Neural cell (in vitro differentiated cells): ENCODE measurements around the gene FBXL15. TPM values are rescaled to one million over a fixed set of nuclear protein-coding genes. Genes with fewer than 3 reads are reported as not detected.

Source experiments
- H2AFZ ChIP-seq: fragments of 200-600, 300-800 bp; sonication (generic), shearing (Covaris generic); 2 replicates; pipeline ENCODE4 v1.6.0; 2014; ENCODE audit warnings: low read depth, mild to moderate bottlenecking, antibody characterized with exemption, low read length, moderate library complexity
- H3F3A ChIP-seq: fragments of 200-600 bp; shearing (Covaris generic); 2 replicates; pipeline ENCODE4 v1.6.1; 2016; ENCODE audit warnings: mild to moderate bottlenecking, moderate library complexity, mixed read lengths, antibody characterized with exemption, low read length; ENCODE audit not compliant: insufficient read depth, poor library complexity, severe bottlenecking
- H3K27ac ChIP-seq: fragments of 200-600, 300-800 bp; sonication (generic), shearing (Covaris generic); 2 replicates; pipeline ENCODE4 v1.5.1; 2014; ENCODE audit warnings: mild to moderate bottlenecking, low read length, moderate library complexity
- H3K27me3 ChIP-seq: fragments of 300-800, 200-600 bp; sonication (generic), shearing (Covaris generic); 2 replicates; pipeline ENCODE4 v1.6.0; 2014; ENCODE audit warnings: mild to moderate bottlenecking, low read depth, low read length, moderate library complexity; ENCODE audit not compliant: insufficient read depth
- H3K36me3 ChIP-seq: fragments of 300-800, 200-600 bp; sonication (generic), shearing (Covaris generic); 2 replicates; pipeline ENCODE4 v1.5.1; 2014; ENCODE audit warnings: mild to moderate bottlenecking, antibody characterized with exemption, low read length, moderate library complexity; ENCODE audit not compliant: insufficient read depth
- H3K4me2 ChIP-seq: fragments of 300-800, 200-600 bp; sonication (generic), shearing (Covaris generic); 2 replicates; pipeline ENCODE4 v1.6.0; 2014; ENCODE audit warnings: mild to moderate bottlenecking, low read length
- H3K4me3 ChIP-seq: fragments of 300-800, 200-600 bp; sonication (generic), shearing (Covaris generic); 2 replicates; pipeline ENCODE4 v1.5.1; 2014; ENCODE audit warnings: mild to moderate bottlenecking, low read length, moderate library complexity
- H3K79me2 ChIP-seq: fragments of 200-600 bp; shearing (Covaris generic); replicated peaks from 2 replicates; pipeline ENCODE4 v1.6.0; 2014; ENCODE audit warnings: mild to moderate bottlenecking, low read length, moderate library complexity; ENCODE audit not compliant: insufficient read depth
- H3K9ac ChIP-seq: fragments of 300-800, 200-600 bp; sonication (generic), shearing (Covaris generic); 2 replicates; pipeline ENCODE4 v1.6.1; 2016; ENCODE audit warnings: mild to moderate bottlenecking, low read length, mixed read lengths
- H3K9me2 ChIP-seq: fragments of 200-600 bp; shearing (Covaris generic); 2 replicates; pipeline ENCODE4 v1.6.1; 2016; ENCODE audit warnings: mild to moderate bottlenecking, low read length, mixed read lengths; ENCODE audit not compliant: insufficient read depth
- H3K9me3 ChIP-seq: fragments of 200-600, 300-800 bp; sonication (generic), shearing (Covaris generic); 2 replicates; pipeline ENCODE4 v1.6.1; 2016; ENCODE audit warnings: mild to moderate bottlenecking, mixed run types, low read length, moderate library complexity, mixed read lengths
- H4K20me1 ChIP-seq: fragments of 200-600 bp; shearing (Covaris generic); 2 replicates; pipeline ENCODE4 v1.6.1; 2016; ENCODE audit warnings: mild to moderate bottlenecking, mixed run types; ENCODE audit not compliant: insufficient read depth
- CTCF ChIP-seq: fragments of 450-650 bp; IDR thresholded peaks from 2 replicates; pipeline ENCODE4 v1.5.1; 2014; ENCODE audit warnings: antibody characterized with exemption, mild to moderate bottlenecking, moderate library complexity; ENCODE audit not compliant: poor library complexity, severe bottlenecking
- EP300 ChIP-seq: fragments of 450-650 bp; conservative IDR thresholded peaks from 2 replicates; pipeline ENCODE4 v1.6.1; 2014; ENCODE audit warnings: antibody characterized with exemption, mild to moderate bottlenecking, moderate library complexity; ENCODE audit not compliant: poor library complexity, severe bottlenecking
- EZH2 ChIP-seq: fragments of 200-600, 300-800 bp; shearing (Covaris generic), sonication (generic); IDR thresholded peaks from 2 replicates; pipeline ENCODE4 v1.6.1; 2014; ENCODE audit warnings: antibody characterized with exemption, low read length, borderline replicate concordance, mild to moderate bottlenecking; ENCODE audit not compliant: insufficient read depth, poor library complexity, severe bottlenecking
- MXI1 ChIP-seq: fragments of 450-650 bp; conservative IDR thresholded peaks from 2 replicates; pipeline ENCODE4 v1.6.1; 2014; ENCODE audit warnings: antibody characterized with exemption, mild to moderate bottlenecking; ENCODE audit not compliant: poor library complexity, severe bottlenecking
- POLR2AphosphoS5 ChIP-seq: IDR thresholded peaks from 2 replicates; pipeline ENCODE4 v1.6.1; 2012
- RAD21 ChIP-seq: fragments of 450-650 bp; conservative IDR thresholded peaks from 2 replicates; pipeline ENCODE4 v1.6.1; 2014; ENCODE audit warnings: antibody characterized with exemption, mild to moderate bottlenecking, moderate library complexity
- REST ChIP-seq: IDR thresholded peaks from 2 replicates; pipeline ENCODE4 v1.6.1; 2012; ENCODE audit warnings: borderline replicate concordance
- SMC3 ChIP-seq: fragments of 450-650 bp; conservative IDR thresholded peaks from 2 replicates; pipeline ENCODE4 v1.6.1; 2014; ENCODE audit warnings: antibody characterized with exemption, mild to moderate bottlenecking, moderate library complexity; ENCODE audit not compliant: poor library complexity
- TAF1 ChIP-seq: IDR thresholded peaks from 2 replicates; pipeline ENCODE4 v1.6.1; 2012; ENCODE audit warnings: low read depth
- polyA plus RNA-seq: library from polyadenylated mRNA; depleted of rRNA; stranded (reverse); fragments of >200 nt; gene quantifications from 2 replicates; pipeline ENCODE4 v1.2.3, GENCODE V29; 2014

The FBXL15 gene
- polyA plus RNA-seq, 1 donor from 2014 or later: 37.8 TPM

GRCh38 chr10:102416283-102416682, 4.4 kb upstream of the FBXL15 start:
- Histone ChIP-seq H3K36me3 (no peaks in the 10 kb centered on the region), H3K9me2 (no peaks in the 10 kb centered on the region), H3K9ac (peak overlapping the region; percentile 26), H3K4me3 (peak overlapping the region; percentile 97), H3K27ac (no peak overlapping the region), H3K79me2 (peaks cover 14% of the 10 kb centered on the region), H3K27me3 (no peaks in the 10 kb centered on the region), H3K4me2 (peak overlapping the region; percentile 30), H3F3A (peaks cover 6% of the 10 kb centered on the region), H4K20me1 (no peaks in the 10 kb centered on the region), H3K9me3 (no peaks in the 10 kb centered on the region), H2AFZ (no peak overlapping the region)
- no peak for TF ChIP-seq RAD21
- TF ChIP-seq REST: no peak
- TF ChIP-seq CTCF: no peak
- no peak for TF ChIP-seq POLR2AphosphoS5
- no peak for TF ChIP-seq TAF1
- TF ChIP-seq EZH2: no peak
- no peak for TF ChIP-seq EP300
- TF ChIP-seq SMC3: no peak
- TF ChIP-seq MXI1: no peak

- H4K20me1 ChIP-seq: no peaks in the 10 kb centered on the region
- H3K27me3 ChIP-seq: no peaks in the 10 kb centered on the region
- TF ChIP-seq CTCF (no peak), SMC3 (no peak), REST (no peak), MXI1 (no peak), EZH2 (no peak), POLR2AphosphoS5 (no peak), RAD21 (no peak), EP300 (no peak), TAF1 (no peak)
- H3K9me2 ChIP-seq: no peaks in the 10 kb centered on the region
- no peak overlapping the region for H2AFZ ChIP-seq
- H3F3A ChIP-seq: peaks cover 6% of the 10 kb centered on the region
- peaks cover 14% of the 10 kb centered on the region for H3K79me2 ChIP-seq
- no peaks in the 10 kb centered on the region for H3K36me3 ChIP-seq
- no peak overlapping the region for H3K4me2 ChIP-seq
- no peaks in the 10 kb centered on the region for H3K9me3 ChIP-seq
- peak overlapping the region; percentile 97 for H3K4me3 ChIP-seq
- H3K27ac ChIP-seq: no peak overlapping the region
- no peak overlapping the region for H3K9ac ChIP-seq
Measured at GRCh38 chr10:102416695-102417094, 3.9 kb upstream of the FBXL15 start.
